GM21515 (cell line): ENCODE measurements around the gene FAM219B.

Source experiments
- ATAC-seq: cut with Tn5 transposase; IDR thresholded peaks from one replicate; pipeline ENCODE4 v1.9.1; 2021; ENCODE audit not compliant: unreplicated experiment

FAM219B gene

DNA sequence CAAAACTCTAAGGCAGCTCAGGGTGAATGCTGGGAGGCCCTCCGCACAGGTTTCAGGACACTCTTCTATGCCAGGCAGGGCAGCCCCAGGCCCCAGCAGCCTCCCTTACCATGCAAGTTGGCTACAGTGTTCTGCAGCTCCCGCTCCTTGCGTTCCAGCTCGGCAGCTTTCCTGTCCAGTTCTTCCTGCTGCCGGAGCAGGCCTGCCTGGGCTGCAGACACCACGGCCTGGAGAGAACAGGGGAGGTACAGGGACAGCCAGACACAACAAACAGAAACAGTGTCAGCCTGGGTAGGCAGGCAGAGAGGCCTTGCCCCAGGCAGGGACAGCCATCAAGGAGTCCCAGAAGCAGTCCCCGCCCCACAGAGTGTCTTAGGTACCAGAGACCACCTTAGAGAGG lies 54.7 kb downstream of the FAM219B start:
- no peak for ATAC-seq

DNA sequence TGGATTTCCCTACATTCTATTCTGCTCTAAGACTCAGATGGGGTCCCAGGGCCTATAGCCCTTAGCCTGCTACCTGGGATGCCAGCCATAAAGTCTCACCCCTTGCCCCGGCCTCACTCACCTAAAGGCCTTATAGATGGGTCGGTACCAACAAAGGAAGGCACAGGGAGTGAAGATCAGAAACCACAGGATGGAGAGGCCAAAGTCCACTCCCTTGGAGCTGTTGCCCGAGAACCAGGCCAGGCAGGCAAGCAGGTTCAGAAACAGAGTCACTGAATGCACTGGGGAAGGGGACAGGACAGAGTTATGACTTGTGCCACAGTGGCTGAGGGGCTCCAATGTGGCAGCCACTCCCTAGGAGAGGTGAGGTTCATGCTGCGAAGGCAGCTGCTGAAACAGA lies 56.3 kb downstream of the FAM219B start:
- ATAC-seq: no peak
